ENCODE data around the gene RTF1. TPM values are rescaled to one million over a fixed set of nuclear protein-coding genes. Genes with fewer than 3 reads are reported as not detected.

RTF1 gene
- total RNA-seq, 3 donors from 2014 or later: 26.4 to 50.2 (median 33.1) TPM

- ATAC-seq (peak; percentile 26), DNase-seq (peak in 2 of 3 donors; percentile 55 to 68)
- H3K36me3 ChIP-seq (ENCODE audit: low read depth): no peaks in the 10 kb centered on the region
- no peaks in the 10 kb centered on the region for H3K9me3 ChIP-seq
- H3K4me1 ChIP-seq (ENCODE audit: low read depth): peaks cover 31% of the 10 kb centered on the region
- no peak within 1 kb of the TSS for H3K4me3 ChIP-seq
- intact Hi-C loops (cut with DNase I, micrococcal nuclease): no loop called here
- TF ChIP-seq, protein P1, sequence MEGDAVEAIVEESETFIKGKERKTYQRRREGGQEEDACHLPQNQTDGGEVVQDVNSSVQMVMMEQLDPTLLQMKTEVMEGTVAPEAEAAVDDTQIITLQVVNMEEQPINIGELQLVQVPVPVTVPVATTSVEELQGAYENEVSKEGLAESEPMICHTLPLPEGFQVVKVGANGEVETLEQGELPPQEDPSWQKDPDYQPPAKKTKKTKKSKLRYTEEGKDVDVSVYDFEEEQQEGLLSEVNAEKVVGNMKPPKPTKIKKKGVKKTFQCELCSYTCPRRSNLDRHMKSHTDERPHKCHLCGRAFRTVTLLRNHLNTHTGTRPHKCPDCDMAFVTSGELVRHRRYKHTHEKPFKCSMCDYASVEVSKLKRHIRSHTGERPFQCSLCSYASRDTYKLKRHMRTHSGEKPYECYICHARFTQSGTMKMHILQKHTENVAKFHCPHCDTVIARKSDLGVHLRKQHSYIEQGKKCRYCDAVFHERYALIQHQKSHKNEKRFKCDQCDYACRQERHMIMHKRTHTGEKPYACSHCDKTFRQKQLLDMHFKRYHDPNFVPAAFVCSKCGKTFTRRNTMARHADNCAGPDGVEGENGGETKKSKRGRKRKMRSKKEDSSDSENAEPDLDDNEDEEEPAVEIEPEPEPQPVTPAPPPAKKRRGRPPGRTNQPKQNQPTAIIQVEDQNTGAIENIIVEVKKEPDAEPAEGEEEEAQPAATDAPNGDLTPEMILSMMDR (IDR thresholded peaks at IDR 0.05): no peak
Measured at GRCh38 chr15:41513506-41514227, 96.8 kb downstream of the RTF1 start, which contains the start of gene LTK. TSS of gene LTK (minus strand) at chr15:41513827. CDS start at chr15:41513709, 118 bp downstream.

DNA sequence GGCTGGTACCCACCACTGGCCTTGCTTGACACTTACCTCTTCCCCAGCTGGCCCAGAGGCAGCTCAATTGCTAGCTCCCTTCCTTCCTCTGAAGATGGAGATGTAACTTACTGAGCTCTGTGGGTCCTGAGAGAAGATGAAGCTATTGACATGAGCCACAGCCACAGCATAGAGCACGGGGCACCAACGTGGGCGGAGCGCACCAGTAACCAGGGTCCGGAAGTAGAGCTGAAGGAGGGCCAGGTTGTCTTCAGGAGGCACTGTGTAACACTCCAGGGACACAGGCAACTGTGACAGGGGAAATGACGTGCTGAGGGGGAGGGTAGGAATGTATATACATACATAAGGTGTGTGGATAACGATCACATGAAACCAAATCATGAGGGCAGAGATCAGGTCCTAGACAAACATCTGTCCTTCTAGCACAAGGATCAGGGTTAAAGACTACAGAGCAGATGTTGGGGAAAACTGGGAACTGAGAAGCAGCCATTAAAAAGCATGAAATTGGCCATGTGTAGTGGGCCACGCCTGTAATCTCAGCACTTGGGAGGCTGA is 101.1 kb downstream of the RTF1 start:
- ATAC-seq (no peak), DNase-seq (no peak)
- no peaks in the 10 kb centered on the region for H3K36me3 ChIP-seq (ENCODE audit: low read depth)
- intact Hi-C loops (cut with DNase I, micrococcal nuclease): no loop called here
- H3K4me1 ChIP-seq (ENCODE audit: low read depth): peaks cover 12% of the 10 kb centered on the region
- TF ChIP-seq, protein P1 (IDR thresholded peaks at IDR 0.05): no peak
- no peak overlapping the region for H3K4me3 ChIP-seq
- no peaks in the 10 kb centered on the region for H3K9me3 ChIP-seq

DNA sequence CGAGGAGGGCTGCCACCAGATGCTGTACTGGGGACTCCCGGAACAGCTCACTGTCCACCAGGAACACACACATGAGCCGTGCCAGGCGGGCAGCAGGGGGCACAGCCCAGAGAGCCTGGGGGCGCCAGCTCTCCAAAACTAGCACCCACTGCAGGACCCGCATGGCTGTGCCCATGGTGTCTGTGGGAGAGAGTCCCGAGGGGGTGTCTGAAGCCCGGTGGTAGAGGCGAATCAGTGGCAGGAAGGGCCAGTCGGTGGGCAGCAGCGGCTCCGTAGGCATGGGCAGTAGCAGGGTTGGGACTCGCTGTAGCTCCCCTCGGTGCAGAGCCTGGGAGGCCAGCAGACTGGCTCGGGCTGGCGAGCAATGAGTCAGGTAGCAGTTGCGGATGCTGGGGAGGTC is 103.7 kb downstream of the RTF1 start:
- Histone ChIP-seq H3K4me3 (no peak overlapping the region), H3K36me3 (ENCODE audit: low read depth) (no peaks in the 10 kb centered on the region), H3K4me1 (ENCODE audit: low read depth) (no peaks in the 10 kb centered on the region), H3K9me3 (no peaks in the 10 kb centered on the region)
- TF ChIP-seq, protein P1 (IDR thresholded peaks at IDR 0.05): no peak
- DNase-seq: no peak
- no peak for ATAC-seq
- intact Hi-C loops (cut with DNase I, micrococcal nuclease): no loop called here

- intact Hi-C loops (cut with DNase I, micrococcal nuclease): no loop called here
- DNase-seq (no peak), ATAC-seq (no peak)
- Histone ChIP-seq H3K36me3 (ENCODE audit: low read depth) (no peaks in the 10 kb centered on the region), H3K4me1 (ENCODE audit: low read depth) (no peaks in the 10 kb centered on the region), H3K4me3 (no peak overlapping the region), H3K9me3 (no peaks in the 10 kb centered on the region)
- TF ChIP-seq, protein P1 (IDR thresholded peaks at IDR 0.05): no peak
Measured at GRCh38 chr15:41521614-41522013, 104.7 kb downstream of the RTF1 start.

DNA sequence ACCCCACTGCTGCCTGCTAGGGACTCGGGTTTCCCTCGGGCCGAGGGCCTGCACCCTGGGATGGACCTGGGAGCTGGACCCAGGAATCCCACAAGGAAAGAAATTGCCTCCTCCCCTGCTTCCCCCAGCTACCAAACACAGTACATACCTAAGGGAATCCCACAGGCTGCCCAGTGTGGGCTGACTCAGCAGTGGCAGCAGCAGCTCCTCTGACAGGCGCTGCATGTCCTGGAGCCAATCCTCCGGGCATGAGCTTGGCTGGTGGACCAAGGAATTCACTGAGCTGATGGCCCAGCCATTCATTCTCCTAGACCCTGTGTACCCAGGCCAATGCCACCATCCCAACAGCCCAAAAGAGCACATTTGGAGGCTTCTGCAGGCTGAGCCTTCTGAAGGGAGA is 106.2 kb downstream of the RTF1 start:
- Histone ChIP-seq H3K4me3 (no peak overlapping the region), H3K9me3 (no peaks in the 10 kb centered on the region), H3K4me1 (ENCODE audit: low read depth) (no peaks in the 10 kb centered on the region), H3K36me3 (ENCODE audit: low read depth) (peaks cover 5% of the 10 kb centered on the region)
- intact Hi-C loops (cut with DNase I, micrococcal nuclease): no loop called here
- TF ChIP-seq, protein P1 (IDR thresholded peaks at IDR 0.05): no peak
- no peak for ATAC-seq
- no peak for DNase-seq
